ENCODE results near the gene CAMKMT. TPM values are rescaled to one million over a fixed set of nuclear protein-coding genes. Genes with fewer than 3 reads are reported as not detected.

CAMKMT gene
- total and polyA plus RNA-seq, 8 donors, result 1.4 to 27.4 (median 6.2) TPM

- Histone ChIP-seq H3K4me3 (no peak overlapping the region), H3K4me1 (peaks cover 6 to 30% (median 25%) of the 10 kb centered on the region in 4 donors), H3K9me3 (peaks cover 0 to 2% (median 0%) of the 10 kb centered on the region in 4 donors), H3K27me3 (no peaks in the 10 kb centered on the region), H3K36me3 (no peaks in the 10 kb centered on the region), H3K27ac (no peak overlapping the region)
- intact Hi-C loops (cut with DNase I; ENCODE audit: low total_unique reads), result no loop called here
- no peak for TF ChIP-seq EP300 (IDR thresholded peaks at IDR 0.05)
- no peak for TF ChIP-seq POLR2AphosphoS5 (IDR thresholded peaks at IDR 0.05)
- TF ChIP-seq POLR2A (IDR thresholded peaks at IDR 0.05), result no peak
- no peak for TF ChIP-seq CTCF (IDR thresholded peaks at IDR 0.05)
- DNase-seq, result no peak
- 74 to 90% (median 79%) methylated on average over 4 of the region's 4 CpGs for WGBS, 5 donors
Observed at GRCh38 chr2:44774826-44775492, 413.2 kb downstream of the CAMKMT start.

DNA sequence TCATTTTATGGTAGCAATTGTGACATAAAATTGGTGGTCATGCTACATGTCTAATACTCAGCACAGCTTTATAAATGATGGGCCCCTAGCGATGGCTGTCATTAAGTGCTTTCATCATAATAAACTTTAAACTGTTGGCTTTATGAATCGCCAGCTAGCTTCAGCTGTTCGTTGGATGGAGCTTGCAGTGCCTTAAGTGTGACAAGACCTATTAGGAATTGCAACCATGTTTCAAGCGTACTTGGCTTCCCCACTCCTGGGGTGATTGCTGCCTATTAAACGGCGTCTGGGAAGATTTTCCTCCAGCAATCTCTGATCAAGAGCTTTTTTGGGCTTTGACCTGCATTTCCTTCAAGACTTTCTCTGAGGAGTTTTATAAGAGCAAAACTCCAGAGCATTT is 415.3 kb downstream of the CAMKMT start:
- Histone ChIP-seq H3K9me3 (peaks cover 0 to 11% (median 5%) of the 10 kb centered on the region in 4 donors), H3K27ac (no peak overlapping the region), H3K36me3 (peaks cover 0 to 6% (median 0%) of the 10 kb centered on the region in 4 donors), H3K4me3 (no peak overlapping the region), H3K27me3 (no peaks in the 10 kb centered on the region), H3K4me1 (peaks cover 6 to 30% (median 25%) of the 10 kb centered on the region in 4 donors)
- intact Hi-C loops (cut with DNase I; ENCODE audit: low total_unique reads), result no loop called here
- WGBS, 5 donors, result 69 to 79% (median 76%) methylated on average over 6 of the region's 6 CpGs
- TF ChIP-seq CTCF (IDR thresholded peaks at IDR 0.05) (no peak), POLR2A (IDR thresholded peaks at IDR 0.05) (no peak), POLR2AphosphoS5 (IDR thresholded peaks at IDR 0.05) (no peak), EP300 (IDR thresholded peaks at IDR 0.05) (no peak)
- peak in 1 of 2 donors; percentile 16 for DNase-seq

DNA sequence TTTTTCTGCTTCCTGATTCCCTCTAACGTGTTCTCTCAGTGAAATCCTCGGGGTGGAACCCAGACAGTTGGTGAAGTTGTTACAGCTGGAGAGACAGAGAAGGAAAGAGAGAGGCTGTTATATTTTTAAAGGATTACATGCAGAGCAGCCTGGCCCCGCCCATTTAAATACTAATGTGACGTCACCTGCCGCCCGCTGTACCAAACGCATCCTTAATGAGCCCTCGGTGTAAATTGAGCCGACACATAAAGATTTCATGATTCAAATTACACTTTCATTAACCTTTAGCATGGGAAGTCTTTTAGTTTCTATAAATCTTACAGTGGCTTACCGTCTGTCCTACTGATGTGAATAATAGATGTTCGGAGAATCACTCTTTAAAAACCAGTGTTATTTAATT is 415.8 kb downstream of the CAMKMT start:
- TF ChIP-seq POLR2AphosphoS5 (IDR thresholded peaks at IDR 0.05) (no peak), EP300 (IDR thresholded peaks at IDR 0.05) (no peak), CTCF (IDR thresholded peaks at IDR 0.05) (no peak), POLR2A (IDR thresholded peaks at IDR 0.05) (no peak)
- whole genome bisulfite sequencing, 5 donors, result 16 to 29% (median 26%) methylated on average over 11 of the region's 11 CpGs
- Histone ChIP-seq H3K27ac (no peak overlapping the region), H3K4me1 (peaks cover 6 to 30% (median 25%) of the 10 kb centered on the region in 4 donors), H3K4me3 (no peak overlapping the region), H3K36me3 (peaks cover 0 to 6% (median 0%) of the 10 kb centered on the region in 4 donors), H3K27me3 (no peaks in the 10 kb centered on the region), H3K9me3 (peaks cover 0 to 15% (median 6%) of the 10 kb centered on the region in 4 donors)
- intact Hi-C loops (cut with DNase I; ENCODE audit: low total_unique reads), result no loop called here
- DNase-seq, result peak in 1 of 2 donors; percentile 70

- 26 to 48% (median 31%) methylated on average over 12 to 13 of the region's 13 CpGs for WGBS, 5 donors
- peak in 1 of 2 donors; percentile 59 for DNase-seq
- Histone ChIP-seq H3K27ac (no peak overlapping the region), H3K9me3 (peaks cover 0 to 15% (median 6%) of the 10 kb centered on the region in 4 donors), H3K27me3 (no peaks in the 10 kb centered on the region), H3K4me1 (peaks cover 6 to 30% (median 25%) of the 10 kb centered on the region in 4 donors), H3K4me3 (no peak overlapping the region), H3K36me3 (peaks cover 0 to 6% (median 0%) of the 10 kb centered on the region in 4 donors)
- no peak for TF ChIP-seq POLR2A (IDR thresholded peaks at IDR 0.05)
- TF ChIP-seq POLR2AphosphoS5 (IDR thresholded peaks at IDR 0.05), result no peak
- TF ChIP-seq CTCF (IDR thresholded peaks at IDR 0.05), result no peak
- TF ChIP-seq EP300 (IDR thresholded peaks at IDR 0.05), result no peak
- intact Hi-C loops (cut with DNase I; ENCODE audit: low total_unique reads), result no loop called here
Observed at GRCh38 chr2:44778221-44778654, 416.5 kb downstream of the CAMKMT start.
